Stimulated activated naive CD4-positive, alpha-beta T cell (primary cell): ENCODE measurements around the gene CEP104.

Experiments
- DNase-seq, 6 experiments: peaks; one replicate each; lab custom pipeline; 2025; lab: John Stamatoyannopoulos, UW

The CEP104 gene

DNA sequence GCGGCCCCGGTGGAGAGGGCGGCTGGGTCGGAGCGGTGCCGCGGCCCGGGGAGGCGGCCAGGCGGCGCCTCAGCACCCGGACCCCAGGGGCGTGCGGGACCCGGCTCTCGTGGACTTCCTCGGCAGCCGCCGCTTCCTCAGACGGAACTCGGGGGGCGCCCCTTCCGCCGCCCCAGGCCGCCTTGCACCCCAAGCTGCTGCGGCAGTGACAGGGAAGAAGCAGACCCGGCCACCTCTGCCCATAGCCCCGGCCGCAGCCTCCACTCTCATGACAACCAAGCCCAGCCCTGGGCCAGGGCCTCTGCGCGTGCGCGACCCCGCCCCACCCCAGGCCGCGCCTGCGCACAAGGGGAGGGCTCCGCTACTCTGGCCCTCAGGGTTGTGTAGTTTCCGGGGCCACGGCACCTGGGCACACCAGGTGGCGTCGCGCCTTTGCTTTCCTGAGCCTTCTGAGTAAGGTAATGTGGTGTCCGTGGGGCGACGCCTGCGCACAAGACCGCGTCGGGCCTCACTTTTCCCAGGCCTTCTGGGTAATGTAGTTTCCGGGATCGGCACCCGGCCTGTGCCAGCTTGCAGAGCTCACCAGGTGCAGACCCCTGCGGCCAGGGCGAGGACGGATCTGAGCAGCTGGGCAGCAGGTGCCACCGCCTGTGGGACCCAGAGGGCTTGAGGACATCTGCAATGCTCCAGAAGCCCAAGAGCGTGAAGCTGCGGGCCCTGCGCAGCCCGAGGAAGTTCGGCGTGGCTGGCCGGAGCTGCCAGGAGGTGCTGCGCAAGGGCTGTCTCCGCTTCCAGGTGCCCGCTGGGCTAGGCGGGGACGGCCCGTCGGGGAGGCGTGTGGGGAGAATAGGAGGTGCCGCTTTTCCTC, at the start of gene CEP104, which contains the start of gene DFFB:
Gene CEP104, minus strand, starts transcription at position 289 of the 868 bp plus-strand sequence. CDS start 4,804 bp downstream, outside the sequence.
Gene DFFB, plus strand, starts transcription at position 554 of the 868 bp plus-strand sequence. Its CDS starts 128 bp downstream, at position 682.
- DNase-seq: peak; percentile 95 to 98 (median 96)

DNA sequence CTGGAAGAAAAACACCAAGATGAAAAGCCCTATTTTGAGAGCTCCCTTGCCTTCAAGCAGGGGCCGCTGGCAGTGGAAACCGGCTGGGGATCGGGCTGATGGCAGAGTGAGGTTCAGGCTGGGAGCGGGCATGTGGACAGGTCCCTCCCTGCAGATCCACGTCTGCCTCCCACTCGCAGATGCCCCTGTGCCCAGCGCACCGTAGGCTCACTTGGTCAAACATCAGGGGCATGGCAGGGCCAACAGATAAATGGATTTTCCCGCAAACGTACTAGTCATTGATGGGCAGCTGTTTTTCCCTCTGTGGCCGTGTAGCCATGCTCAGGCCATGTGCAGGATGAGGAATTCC, 49.6 kb upstream of the CEP104 start:
- no peak for DNase-seq

DNA sequence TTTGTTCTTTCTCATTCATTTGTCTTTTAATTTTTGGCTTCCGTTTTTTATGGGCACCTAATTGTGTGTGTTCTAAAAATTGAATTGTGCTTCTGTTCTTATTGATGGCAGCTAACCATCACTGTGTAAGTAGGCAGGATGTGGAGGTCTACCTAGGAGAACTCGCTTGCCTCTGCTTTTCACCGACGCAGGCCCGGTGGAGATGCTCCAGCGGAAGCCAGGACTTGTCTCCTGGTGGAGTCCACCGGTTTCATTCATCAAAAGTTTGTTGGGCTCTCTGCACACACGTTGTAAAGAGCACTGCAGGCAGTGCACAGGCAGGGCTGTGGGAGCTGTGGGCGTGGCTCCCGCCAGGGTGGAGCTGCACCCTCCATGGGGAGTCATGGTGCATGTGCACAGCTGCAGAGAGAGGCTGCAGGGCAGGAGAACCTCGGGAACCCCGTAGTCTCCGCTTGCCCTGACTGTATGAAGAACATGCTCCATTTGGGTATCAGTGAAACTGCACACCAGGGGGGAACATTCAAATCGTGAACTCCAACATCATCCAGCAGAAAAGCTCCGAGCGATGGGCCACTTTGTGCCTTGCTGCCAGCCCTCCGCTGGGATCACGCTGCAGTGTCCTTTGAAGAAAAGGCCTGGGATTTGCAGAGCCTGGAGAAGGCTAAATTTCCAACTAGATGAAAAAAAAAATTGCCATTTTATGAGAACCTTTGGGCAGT, 49.1 kb upstream of the CEP104 start:
- no peak for DNase-seq

DNA sequence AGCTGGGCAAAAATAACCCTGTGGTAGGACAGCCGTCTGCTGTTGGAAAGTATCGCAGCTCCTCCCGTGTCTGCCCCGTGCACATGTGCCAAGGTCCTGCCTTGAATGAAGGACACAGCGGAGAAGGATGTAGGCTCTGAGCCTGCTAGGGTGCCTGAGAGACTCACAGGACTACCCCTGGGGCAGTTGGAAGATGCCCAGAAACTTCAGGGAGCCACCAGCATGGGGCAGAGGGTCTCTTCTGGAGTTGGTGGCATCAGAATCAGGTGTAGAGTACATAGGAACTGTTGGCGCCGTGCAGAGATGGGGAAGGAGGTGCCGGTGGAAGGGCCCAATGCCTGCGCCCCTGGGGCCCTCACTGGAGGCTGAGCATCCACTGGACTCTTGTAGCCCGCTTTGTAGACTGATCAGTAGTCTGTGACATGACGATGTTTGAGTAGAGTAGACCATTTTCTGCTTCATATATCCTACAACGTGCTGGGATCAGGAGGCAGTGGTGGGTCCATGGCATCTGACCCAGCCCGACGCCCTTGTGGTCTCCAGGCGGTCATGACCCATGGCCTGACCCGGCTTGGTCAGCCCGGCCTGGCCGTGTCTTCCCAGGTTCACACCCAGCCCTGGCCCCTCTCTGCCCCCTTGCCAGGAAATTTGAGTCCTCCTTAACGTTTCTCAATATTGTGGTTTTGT, 48.4 kb upstream of the CEP104 start:
- no peak for DNase-seq

DNA sequence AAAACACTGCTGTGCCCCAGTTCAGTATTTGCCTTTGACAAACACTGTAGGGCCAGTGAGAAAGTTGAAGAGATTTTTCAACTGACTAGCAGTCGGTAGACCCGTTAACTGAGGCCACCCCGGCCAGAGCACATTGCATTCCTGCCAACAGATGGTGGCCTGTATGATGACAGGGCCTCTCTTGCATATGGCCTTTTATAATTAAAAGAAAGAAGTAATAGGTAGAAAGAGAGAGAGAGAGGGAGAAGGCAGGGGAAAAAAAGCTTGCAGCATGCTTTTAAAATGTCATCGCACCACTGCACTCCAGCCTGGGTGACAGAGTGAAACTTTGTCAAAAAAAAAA, 47.8 kb upstream of the CEP104 start:
- no peak for DNase-seq

GRCh38 chr1:3904006-3904842, 47.2 kb upstream of the CEP104 start:
- DNase-seq: no peak

DNA sequence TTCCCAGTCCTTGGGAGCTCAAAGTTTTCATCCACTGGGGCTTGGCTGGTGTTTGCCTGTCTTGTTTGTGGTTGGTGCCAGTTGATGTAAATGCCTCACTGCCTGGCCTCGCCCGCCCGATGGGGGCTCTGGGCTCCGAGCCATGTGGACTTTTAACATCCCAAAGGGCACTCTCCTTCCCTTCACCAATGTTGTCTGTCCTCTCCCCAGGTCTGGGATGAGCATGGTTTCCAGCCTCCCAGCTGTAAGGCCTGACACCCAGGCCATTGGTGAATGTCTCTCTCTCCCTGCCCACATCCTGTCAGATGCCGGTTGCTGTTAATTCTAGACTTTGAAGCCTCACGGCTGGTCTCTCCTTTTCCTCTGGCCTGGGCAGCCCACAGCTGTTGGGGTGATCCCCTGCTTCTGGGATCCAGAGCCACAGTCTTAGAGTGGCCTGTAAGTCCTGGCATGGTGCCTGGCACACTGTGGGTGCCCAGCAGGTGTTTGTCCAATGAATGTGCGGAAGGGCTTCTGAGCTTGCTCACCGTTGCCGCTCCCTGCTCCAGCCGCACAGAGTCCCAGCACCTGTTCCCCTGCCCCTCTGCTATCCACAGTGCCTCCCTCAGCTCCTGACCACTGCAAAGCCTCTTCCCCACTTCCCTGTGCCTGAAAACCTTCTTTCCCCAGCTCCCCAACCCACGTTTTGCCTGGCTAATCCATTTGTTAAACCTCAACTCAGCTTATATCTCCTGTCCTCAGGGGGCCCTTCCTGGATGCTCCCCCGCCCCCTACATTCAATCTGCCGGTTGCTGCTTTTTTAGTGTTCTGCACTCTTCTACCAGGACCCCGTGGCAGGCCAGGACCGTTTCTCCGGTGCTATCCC, 46.4 kb upstream of the CEP104 start:
- peak in 2 of 6 experiments; percentile 8 to 25 for DNase-seq

DNA sequence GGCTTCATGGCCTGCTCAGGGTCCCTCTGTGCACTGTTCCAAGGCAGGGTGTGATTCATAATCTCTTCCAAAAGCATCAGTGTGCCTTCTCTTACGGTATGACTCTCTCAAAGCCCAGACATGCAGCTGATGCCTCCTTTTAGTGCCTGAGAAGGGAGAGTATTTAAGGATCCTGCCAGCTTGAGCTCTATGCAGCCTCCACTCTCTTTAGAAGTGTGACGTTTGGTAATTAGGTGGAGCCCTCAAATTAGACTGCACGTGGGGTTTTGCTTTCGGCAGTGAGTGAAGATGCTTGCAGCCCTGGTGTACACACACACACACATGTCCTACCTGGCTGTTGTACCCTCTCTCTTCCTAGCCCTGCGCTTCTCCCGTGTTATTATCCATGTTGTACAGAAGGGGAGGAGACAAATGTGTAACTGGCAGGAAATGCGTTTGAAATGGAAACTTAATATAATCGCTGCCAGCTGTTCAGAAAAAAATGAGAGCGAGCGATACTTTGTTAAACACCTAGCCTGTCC, 45.6 kb upstream of the CEP104 start:
- DNase-seq: peak in 3 of 6 experiments; percentile 50 to 62 (median 50)

DNA sequence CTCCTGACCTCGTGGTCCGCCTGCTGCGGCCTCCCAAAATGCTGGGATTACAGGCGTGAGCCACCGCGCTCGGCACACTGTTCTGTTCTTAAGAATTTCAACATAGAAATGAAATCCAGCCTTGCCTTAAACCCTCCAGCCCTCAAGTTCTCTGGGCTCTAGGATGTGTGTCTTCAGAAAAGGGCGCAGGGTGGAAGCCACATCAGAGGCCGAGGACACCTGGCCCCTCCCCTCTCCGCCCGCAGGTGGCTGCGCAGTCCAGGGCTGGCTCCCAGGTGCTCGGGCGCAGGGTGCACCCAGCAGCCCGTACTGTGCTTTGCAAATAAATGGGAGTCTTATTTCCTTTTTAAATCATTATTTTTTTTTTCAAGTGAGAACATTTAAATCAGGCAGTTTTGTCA, 45.1 kb upstream of the CEP104 start:
- DNase-seq: peak; percentile 19 to 50 (median 34)

GRCh38 chr1:3900969-3901529, 44.0 kb upstream of the CEP104 start:
- DNase-seq: peak in 4 of 6 experiments; percentile 45 to 72 (median 64)

DNA sequence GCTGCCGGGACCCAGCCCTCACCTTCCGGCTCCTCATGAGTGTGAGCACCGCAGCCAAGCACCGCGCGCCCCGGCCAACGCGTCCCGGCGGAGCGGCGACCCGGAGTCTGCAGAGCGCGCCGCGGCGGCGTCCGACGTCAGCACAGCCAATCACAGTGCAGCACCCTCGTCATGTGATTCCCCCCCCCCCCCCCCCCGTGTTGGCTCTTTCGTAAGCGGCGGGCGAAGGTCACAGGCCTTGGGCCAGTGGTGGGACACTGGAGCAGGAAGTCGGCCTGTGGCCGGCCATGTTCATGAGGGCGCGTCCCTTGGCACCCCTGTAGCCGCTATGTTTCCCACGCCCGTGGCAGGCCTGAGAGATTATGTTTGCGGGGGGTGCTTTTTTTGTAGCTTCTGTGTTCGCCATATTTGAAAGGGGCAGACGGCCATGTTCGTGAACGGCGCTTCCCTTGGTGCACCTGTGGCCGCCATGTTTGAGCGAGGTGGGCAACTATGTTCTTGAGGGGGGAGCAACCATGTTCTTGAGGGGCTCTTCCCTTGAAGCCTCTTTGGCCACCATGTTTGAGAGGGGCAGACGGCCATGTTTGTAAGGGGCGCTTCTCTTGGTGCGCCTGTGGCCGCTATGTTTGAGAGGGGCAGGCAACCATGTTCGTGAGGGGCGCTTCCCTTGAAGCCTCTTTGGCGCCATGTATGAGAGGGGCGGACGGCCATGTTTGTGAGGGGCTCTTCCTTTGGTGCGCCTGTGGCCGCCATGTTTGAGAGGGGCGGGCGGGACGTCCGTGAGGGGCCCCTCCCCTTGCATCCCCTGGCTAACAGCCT, 43.3 kb upstream of the CEP104 start, which contains the start of gene C1orf174:
Gene C1orf174, minus strand, starts transcription at position 123 of the 819 bp plus-strand sequence. Its CDS starts 86 bp downstream, at position 37.
- DNase-seq: peak; percentile 95 to 98 (median 97)

DNA sequence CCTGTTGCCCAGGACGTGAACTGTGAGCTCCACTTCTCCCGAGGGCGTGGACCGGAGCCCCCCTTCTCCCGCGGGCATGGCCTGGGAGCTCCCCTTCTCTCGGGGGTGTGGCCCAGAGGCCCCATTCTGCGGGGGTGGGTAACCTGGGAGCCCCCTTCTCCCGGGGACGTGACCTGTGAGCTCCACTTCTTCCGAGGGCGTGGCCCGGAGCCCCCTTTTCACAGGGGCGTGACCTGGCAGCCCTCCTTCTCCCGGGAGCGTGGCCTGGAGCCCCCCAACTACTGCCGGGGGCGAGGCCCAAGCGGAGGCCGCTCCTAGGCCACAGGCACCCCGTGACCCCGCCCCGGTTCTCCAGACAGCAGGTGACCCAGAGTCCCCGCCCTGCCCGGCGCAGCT, 42.7 kb upstream of the CEP104 start:
- peak in 1 of 6 experiments; percentile 44 for DNase-seq

- no peak for DNase-seq
These were observed 42.2 kb upstream of the CEP104 start for GRCh38 chr1:3898994-3899753.

- DNase-seq: no peak
These were observed 41.4 kb upstream of the CEP104 start for GRCh38 chr1:3898475-3898735.

- DNase-seq: no peak
These were observed 39.5 kb upstream of the CEP104 start for GRCh38 chr1:3896396-3897000.

GRCh38 chr1:3895951-3896325, 38.9 kb upstream of the CEP104 start:
- no peak for DNase-seq

- DNase-seq: no peak
These were observed 38.4 kb upstream of the CEP104 start for GRCh38 chr1:3895279-3895950.
